Activated CD4-positive, alpha-beta T cell treated with anti-CD3 and anti-CD28 coated beads for 48 hours (primary cell): Measurements from ENCODE around the gene CRNKL1.
"Not testable (repeated sequence)": the region's sequence is repeated elsewhere in the genome, so short reads cannot be mapped to it uniquely, and the experiment has no call there.

Experiments used
- DNase-seq: peaks from one replicate; pipeline ENCODE4 v3.0.0-alpha.2; 2020

CRNKL1 gene

GRCh38 chr20:20003955-20004322 is 48.3 kb downstream of the CRNKL1 start:
- not testable (repeated sequence) for DNase-seq

- peak; percentile 58 for DNase-seq
These were observed 49.0 kb downstream of the CRNKL1 start for GRCh38 chr20:20003031-20003954.

- no peak for DNase-seq
These were observed 49.9 kb downstream of the CRNKL1 start for GRCh38 chr20:20002101-20002998.

GRCh38 chr20:20000211-20000968 is 51.9 kb downstream of the CRNKL1 start:
- DNase-seq: no peak

GRCh38 chr20:19998990-19999705 is 53.1 kb downstream of the CRNKL1 start:
- DNase-seq: no peak

- no peak for DNase-seq
These were observed 55.3 kb downstream of the CRNKL1 start for GRCh38 chr20:19996917-19997316.

GRCh38 chr20:19996222-19996621 is 56.0 kb downstream of the CRNKL1 start:
- DNase-seq: no peak

GRCh38 chr20:19995220-19995863 is 56.9 kb downstream of the CRNKL1 start:
- DNase-seq: peak; percentile 35

GRCh38 chr20:19993958-19994669 is 58.2 kb downstream of the CRNKL1 start:
- no peak for DNase-seq

- no peak for DNase-seq
These were observed 59.0 kb downstream of the CRNKL1 start for GRCh38 chr20:19992996-19993908.

- DNase-seq: no peak
These were observed 60.4 kb downstream of the CRNKL1 start for GRCh38 chr20:19991854-19992253.

- DNase-seq: no peak
These were observed 61.0 kb downstream of the CRNKL1 start for GRCh38 chr20:19991308-19991707.

GRCh38 chr20:19990850-19991249 is 61.4 kb downstream of the CRNKL1 start:
- no peak for DNase-seq

- no peak for DNase-seq
These were observed 65.2 kb downstream of the CRNKL1 start for GRCh38 chr20:19987046-19987445.

GRCh38 chr20:19986419-19986818 is 65.8 kb downstream of the CRNKL1 start:
- DNase-seq: no peak
